AG09319 (cell line): ENCODE data around the gene SLC35E2B.
"Not testable (repeated sequence)": the region's sequence is repeated elsewhere in the genome, so short reads cannot be mapped to it uniquely, and the experiment has no call there.

Source experiments
- DNase-seq: peaks from one replicate; pipeline ENCODE4 v3.0.0-alpha.2; 2010; ENCODE audit warnings: low read depth; ENCODE audit errors: extremely low read depth
- CTCF ChIP-seq: IDR thresholded peaks from 2 replicates; pipeline ENCODE4 v1.5.1; 2011; ENCODE audit warnings: low read depth, mild to moderate bottlenecking, inconsistent platforms, low read length, moderate library complexity

The SLC35E2B gene

GRCh38 chr1:1677718-1678580 is 14.6 kb downstream of the SLC35E2B start:
- DNase-seq = no peak
- TF ChIP-seq CTCF = no peak

- not testable (repeated sequence) for DNase-seq
These were observed 16.5 kb downstream of the SLC35E2B start for GRCh38 chr1:1676087-1676486.

DNA sequence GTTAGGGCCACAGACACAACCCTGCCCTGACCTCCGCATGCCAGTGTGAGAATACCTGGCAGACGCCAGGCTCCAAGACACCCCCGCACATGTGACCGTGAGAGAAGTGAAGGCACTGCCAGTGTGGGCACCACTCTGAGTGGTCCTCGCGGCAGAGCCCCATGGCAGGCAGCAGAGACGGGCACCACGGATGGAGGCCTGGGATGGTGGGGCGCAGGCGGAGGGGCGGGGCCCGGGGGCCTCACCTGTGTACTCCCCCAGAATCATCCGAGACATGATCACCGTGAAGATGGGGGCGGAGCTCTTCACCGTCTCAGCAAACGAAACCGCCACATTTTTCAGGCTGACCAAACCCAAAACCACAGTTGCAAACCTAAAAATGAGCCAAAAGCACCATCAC is 17.4 kb downstream of the SLC35E2B start:
- DNase-seq = not testable (repeated sequence)

- DNase-seq = not testable (repeated sequence)
These were observed 17.8 kb downstream of the SLC35E2B start for GRCh38 chr1:1674806-1675205.

GRCh38 chr1:1672181-1672965 is 20.2 kb downstream of the SLC35E2B start:
- no peak for DNase-seq

DNA sequence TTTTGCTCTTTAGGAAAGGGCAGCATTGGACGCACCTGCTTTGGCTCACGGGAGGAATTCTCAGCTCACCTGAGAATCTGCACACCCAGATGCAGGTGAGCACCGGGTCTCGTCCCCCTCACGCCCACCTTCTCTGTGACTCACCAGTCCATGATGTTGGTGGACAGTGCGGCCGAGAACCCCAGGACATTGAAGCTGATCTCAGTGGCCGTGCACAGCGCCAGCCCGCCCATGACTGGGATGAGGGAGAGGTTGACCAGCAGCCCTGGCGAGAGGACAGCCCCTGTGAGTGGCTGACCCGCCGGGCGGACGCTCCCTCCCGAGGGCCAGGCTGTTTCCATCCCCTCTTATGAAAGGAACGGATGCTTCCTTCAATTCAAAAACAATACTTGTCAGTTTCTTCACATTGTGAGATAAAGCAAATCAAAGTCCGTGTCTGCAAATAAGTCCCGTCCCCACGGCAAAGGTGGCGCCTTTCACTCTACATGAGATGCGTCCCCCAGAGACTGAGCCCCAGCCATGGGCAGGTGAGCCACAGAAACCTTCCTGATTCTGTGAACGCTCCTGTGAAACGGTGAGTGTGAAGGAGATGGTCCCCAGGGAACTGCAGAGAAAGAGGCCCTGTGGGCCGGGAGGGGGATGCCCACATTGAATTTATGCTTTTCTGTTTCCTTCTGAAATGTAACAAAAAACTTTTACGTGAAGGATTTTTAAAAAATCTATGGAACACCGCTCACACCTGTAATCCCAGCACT is 21.1 kb downstream of the SLC35E2B start:
- TF ChIP-seq CTCF = no peak
- no peak for DNase-seq

More at GRCh38 chr1:1672181-1672965, 20.2 kb downstream of the SLC35E2B start:
- no peak for TF ChIP-seq CTCF

- DNase-seq = no peak
- TF ChIP-seq CTCF = no peak
These were observed 21.7 kb downstream of the SLC35E2B start for GRCh38 chr1:1670866-1671265.

- no peak for DNase-seq
- no peak for TF ChIP-seq CTCF
These were observed 22.8 kb downstream of the SLC35E2B start for GRCh38 chr1:1669468-1670440.
